Adipose tissue (tissue), 3 donors: ENCODE data around the gene SYNDIG1L. TPM values are rescaled to one million over a fixed set of nuclear protein-coding genes. Genes with fewer than 3 reads are reported as not detected.
"Not testable (repeated sequence)": the region's sequence is repeated elsewhere in the genome, so short reads cannot be mapped to it uniquely, and the experiment has no call there.

Source experiments
- H3K27ac ChIP-seq: one replicate; pipeline ENCODE4 v1.5.1; 2013; ENCODE audit warnings: low read depth, low read length
- WGBS, 3 donors: extraction: QIAGEN DNeasy Blood & Tissue Kit; methylation state at CpG; one replicate each; pipeline ENCODE4 v1.1.7; 2013; 5-methylcytosine and 5-hydroxymethylcytosine counted together
- polyA plus RNA-seq, 3 donors: library from polyadenylated mRNA; stranded (reverse); fragments of 200-250 nt; gene quantifications; one replicate each; pipeline ENCODE4 v1.2.3, GENCODE V29; 2013
- donor health status: healthy with polysubstance abuse.
- donor health status: Bipolar disorder and iron deficiency.
- donor health status: healthy.

SYNDIG1L gene
- polyA plus RNA-seq: under 1 TPM in 2 of 3 donors, not detected in 1; 0.10 TPM

GRCh38 chr14:74426202-74426582, at the start of gene SYNDIG1L:
SYNDIG1L (minus strand) TSS chr14:74426210; CDS start chr14:74409744, 16,466 bp downstream.
- 1 to 6% (median 3%) methylated on average over 22 to 32 of the region's 33 CpGs for WGBS, 3 donors

GRCh38 chr14:74475678-74476077, 49.7 kb upstream of the SYNDIG1L start:
- no peak overlapping the region for H3K27ac ChIP-seq
- WGBS, 3 donors: 54 to 74% (median 61%) methylated on average over 3 of the region's 3 CpGs

More at GRCh38 chr14:74426202-74426582, at the start of gene SYNDIG1L:
- no peak within 1 kb of the TSS for H3K27ac ChIP-seq

DNA sequence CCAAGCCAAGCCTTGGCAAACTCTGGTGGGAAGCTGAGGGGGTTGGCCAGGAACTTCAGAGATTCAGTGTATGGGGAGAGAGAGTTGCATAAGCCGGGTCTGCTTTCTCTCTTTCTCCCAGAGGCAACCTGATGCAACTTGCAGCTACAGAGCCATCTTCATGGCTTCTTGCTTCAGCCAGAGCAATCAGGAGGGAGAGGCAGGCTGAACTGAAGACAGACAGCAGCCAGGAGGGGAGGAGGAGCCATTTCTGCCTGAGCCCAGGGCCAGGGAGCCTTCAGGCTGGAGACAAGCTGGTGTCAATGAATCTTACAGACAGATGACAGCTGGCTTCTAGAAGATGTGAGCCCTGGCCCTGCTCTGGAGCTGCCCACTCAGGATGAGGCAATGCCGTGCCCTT, 48.4 kb upstream of the SYNDIG1L start:
- no peak overlapping the region for H3K27ac ChIP-seq
- 69 to 88% (median 79%) methylated on average over 2 of the region's 2 CpGs for WGBS, 3 donors

GRCh38 chr14:74472601-74473000, 46.6 kb upstream of the SYNDIG1L start:
- H3K27ac ChIP-seq: no peak overlapping the region
- WGBS, 3 donors: 81 to 93% (median 82%) methylated on average over 2 of the region's 2 CpGs

DNA sequence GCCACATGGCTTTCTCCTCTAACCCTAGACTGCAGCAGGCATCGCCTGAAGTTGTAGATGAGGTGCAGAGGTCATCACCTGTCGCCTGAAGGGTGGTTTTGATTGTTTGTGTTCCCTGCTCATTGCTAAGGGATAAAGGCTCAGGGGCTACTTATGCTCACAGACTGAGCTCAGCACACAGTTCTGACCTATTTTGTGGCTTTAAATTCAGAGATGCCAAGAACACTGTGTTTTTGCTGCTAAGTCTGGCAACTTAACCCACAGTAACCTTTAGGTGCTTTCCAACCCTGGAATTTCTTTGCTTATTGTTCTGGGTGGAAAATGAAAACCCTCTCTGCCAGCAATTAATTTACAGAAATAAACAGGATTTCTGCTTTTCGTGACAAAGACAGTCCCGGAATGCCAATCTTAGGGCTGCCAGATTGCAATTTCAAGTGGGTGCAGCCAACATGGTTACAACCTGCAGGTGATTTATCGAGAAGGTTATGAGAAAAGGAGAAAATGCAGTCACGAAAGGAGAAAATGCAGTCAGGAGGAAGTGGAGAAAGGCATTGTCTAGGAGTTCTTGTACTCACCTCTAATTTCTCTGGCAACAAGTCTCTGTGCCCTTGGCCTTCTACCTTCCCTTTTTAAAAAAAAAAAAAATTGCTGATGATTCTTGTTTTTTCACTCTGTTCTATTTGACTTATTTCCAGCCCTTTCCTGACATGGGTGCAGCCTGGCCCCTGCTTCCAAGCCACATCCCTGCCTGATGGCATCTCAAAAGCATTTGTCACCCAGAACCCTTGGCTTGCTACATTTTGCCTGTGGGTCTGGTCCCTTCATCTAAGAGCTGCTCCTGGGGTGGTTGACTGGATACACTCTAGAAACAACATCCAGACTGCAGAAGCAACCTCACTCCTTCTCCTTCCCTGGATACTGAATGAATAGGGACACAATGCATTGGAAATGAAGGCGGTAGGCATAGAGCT, 43.8 kb upstream of the SYNDIG1L start:
- H3K27ac ChIP-seq: no peak overlapping the region
- WGBS, 3 donors: 75 to 81% (median 76%) methylated on average over 7 of the region's 7 CpGs

- WGBS, 3 donors: 90 to 96% (median 91%) methylated on average over 3 of the region's 3 CpGs
- H3K27ac ChIP-seq: no peak overlapping the region
These were observed 42.5 kb upstream of the SYNDIG1L start for GRCh38 chr14:74468513-74468912.

- 81 to 100% (median 100%) methylated on average over 2 of the region's 2 CpGs for WGBS, 3 donors
- no peak overlapping the region for H3K27ac ChIP-seq
These were observed 39.3 kb upstream of the SYNDIG1L start for GRCh38 chr14:74465335-74465734.

DNA sequence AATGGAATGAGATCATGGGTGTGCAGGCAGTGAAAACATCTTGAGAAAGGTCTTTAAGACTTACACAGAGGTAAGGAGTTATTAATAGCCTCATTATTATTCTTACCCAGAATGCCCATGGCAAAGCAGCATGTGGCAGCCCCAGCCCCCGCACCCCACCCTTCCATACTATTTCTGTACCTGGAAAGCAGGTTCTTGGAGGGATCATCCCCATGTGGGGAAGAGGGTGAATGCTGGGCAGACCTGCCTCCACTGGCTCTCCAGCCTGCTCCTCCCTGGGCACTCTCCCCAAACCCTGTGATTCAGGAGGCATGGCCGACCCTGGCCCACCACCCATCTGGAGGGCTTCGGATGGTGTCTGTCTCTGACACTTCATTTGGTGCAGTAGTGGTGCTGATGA, 38.8 kb upstream of the SYNDIG1L start:
- 87 to 95% (median 91%) methylated on average over 3 of the region's 3 CpGs for WGBS, 3 donors
- no peak overlapping the region for H3K27ac ChIP-seq

GRCh38 chr14:74463697-74464096, 37.7 kb upstream of the SYNDIG1L start:
- 82 to 90% (median 88%) methylated on average over 5 of the region's 5 CpGs for WGBS, 3 donors

GRCh38 chr14:74462993-74463392, 37.0 kb upstream of the SYNDIG1L start:
- no peak overlapping the region for H3K27ac ChIP-seq
- 89 to 95% (median 94%) methylated on average over 3 of the region's 3 CpGs for WGBS, 3 donors

More at GRCh38 chr14:74463697-74464096, 37.7 kb upstream of the SYNDIG1L start:
- H3K27ac ChIP-seq: no peak overlapping the region

DNA sequence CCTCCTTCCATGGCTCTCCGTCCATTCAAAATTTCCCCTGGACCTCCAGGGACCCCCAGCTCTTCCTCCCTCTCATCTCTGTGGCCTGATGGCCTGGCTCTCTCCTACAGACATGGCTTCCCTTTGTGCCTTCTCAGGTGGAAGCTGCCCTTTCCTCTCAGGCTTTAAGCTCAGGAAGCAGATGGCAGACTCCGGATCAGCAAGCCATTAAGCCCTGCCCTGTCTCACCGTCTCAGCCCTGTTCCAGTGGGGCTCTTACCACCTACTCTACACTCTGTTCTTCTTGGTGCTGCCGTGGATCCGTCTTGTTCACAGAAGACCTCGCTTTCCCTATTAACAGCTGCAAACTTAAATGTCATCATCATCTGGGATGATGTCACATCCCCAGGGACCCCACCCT, 34.0 kb upstream of the SYNDIG1L start:
- no peak overlapping the region for H3K27ac ChIP-seq
- 64 to 81% (median 71%) methylated on average over 6 of the region's 6 CpGs for WGBS, 3 donors

GRCh38 chr14:74459289-74459946, 33.4 kb upstream of the SYNDIG1L start:
- H3K27ac ChIP-seq: no peak overlapping the region
- WGBS, 3 donors: 69 to 75% (median 74%) methylated on average over 10 of the region's 10 CpGs

DNA sequence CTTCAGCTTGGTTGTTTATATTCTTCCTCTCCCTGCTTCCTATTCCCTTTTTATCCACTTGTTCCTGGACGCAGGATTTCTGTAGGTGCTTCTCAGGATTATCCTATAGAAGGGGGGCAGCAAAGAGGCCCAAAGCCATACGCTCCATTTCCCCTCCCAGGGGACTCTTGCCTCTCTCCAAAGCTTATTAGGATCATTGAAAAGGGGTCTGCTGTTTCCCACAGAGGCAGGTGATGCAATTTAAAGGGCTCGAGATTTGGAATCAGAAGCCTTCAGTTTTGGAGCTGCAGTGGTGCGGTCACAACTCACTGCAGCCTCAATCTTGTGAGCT, 31.5 kb upstream of the SYNDIG1L start:
- 77 to 83% (median 80%) methylated on average over 4 of the region's 4 CpGs for WGBS, 3 donors

DNA sequence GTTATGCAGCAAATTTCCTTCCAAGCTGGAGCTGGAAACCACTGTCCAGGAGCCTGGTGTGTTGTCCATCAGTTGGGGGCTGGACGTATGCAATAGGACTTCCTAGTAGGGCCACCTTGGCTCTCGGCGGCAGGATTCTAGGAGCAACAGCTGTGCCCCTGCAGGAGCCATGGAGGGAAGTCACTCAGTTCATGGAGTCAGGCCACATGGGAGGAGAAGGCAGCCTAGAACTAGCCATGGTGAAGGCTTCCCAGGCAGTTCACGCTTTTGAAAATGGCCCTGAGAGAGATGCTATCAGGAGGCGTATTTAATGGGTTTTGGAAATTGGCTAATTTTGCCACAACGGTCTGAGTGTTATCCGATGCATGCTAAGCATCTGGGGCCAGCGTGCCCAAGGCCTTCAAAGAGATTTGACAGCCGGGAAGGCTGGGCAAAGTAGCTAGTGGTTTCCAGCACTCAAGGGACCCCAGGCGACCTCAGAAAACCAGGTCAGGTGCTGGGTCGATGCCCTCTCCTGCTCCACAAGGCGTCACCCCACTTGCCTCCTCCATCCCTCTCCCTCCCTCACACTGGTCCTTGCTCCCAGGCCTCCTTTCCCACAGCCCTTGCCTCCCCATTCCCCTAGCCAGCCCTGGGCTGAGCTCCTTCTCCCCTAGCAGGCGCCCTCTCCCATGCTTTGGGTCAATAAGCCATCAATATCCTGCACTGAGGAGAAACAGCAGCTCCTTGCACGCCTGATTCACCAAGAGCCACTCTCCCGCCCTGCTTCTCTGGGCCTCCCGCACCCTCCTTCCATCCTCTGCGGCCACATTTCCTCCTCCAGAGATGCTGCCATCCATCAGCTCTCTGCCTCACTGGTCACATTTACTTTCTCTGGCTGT, 30.9 kb upstream of the SYNDIG1L start:
- 80 to 84% (median 81%) methylated on average over 17 of the region's 17 CpGs for WGBS, 3 donors

More for the DNA sequence above, 31.5 kb upstream of the SYNDIG1L start:
- no peak overlapping the region for H3K27ac ChIP-seq

GRCh38 chr14:74454397-74454796, 28.4 kb upstream of the SYNDIG1L start:
- 69 to 81% (median 70%) methylated on average over 5 of the region's 5 CpGs for WGBS, 3 donors
- not testable (repeated sequence) for H3K27ac ChIP-seq

More for the DNA sequence above, 30.9 kb upstream of the SYNDIG1L start:
- H3K27ac ChIP-seq: no peak overlapping the region

DNA sequence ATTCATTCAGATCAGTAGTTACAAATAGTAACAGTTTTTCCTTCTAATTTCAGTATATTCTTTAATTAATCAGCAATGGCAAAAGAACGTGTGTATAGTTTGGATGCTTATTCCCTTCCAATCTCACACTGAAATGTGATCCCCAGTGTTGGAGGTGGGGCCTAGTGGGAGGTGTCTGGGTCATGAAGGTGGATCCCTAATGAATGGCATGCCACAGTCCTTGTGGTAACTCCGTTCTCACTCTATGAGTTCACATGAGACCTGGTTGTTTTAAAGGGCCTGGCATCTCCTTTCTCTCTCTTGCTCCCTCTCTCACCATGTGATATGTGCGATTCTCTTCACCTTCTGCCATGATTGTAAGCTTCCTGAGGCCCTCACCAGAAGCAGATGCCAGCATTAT, 18.9 kb upstream of the SYNDIG1L start:
- 24 to 49% (median 48%) methylated on average over 3 of the region's 3 CpGs for WGBS, 3 donors
- no peak overlapping the region for H3K27ac ChIP-seq

DNA sequence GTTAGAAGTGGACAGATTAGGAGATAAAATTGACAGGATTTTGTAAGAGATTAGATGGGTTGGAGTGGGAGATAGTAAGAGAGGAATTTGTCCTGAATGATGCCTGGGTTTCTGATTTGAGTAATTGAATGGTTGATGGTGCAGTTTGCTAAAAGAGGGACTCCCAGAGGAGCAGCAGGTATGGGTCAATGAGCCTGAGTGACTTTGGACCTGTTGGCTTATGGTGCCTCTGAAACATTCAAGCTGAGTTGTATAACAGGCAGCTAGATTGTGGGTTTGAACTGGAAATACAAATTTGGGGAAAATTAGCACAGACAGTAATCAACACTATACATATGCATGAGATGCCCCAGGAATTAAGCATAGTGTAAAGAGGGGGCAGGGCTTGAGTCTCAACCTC, 16.7 kb upstream of the SYNDIG1L start:
- H3K27ac ChIP-seq: no peak overlapping the region

- 78 to 85% (median 85%) methylated on average over 3 of the region's 3 CpGs for WGBS, 3 donors
- H3K27ac ChIP-seq: no peak overlapping the region
These were observed 15.1 kb upstream of the SYNDIG1L start for GRCh38 chr14:74441113-74441512.
